ENCODE measurements around the gene ZNF414. TPM values are rescaled to one million over a fixed set of nuclear protein-coding genes. Genes with fewer than 3 reads are reported as not detected.
A peak's percentile ranks its signal among the peaks of the same experiment; 100 is the strongest.

Gene ZNF414
- total RNA-seq, 1 donor from 2014 or later = 18.5 TPM

DNA sequence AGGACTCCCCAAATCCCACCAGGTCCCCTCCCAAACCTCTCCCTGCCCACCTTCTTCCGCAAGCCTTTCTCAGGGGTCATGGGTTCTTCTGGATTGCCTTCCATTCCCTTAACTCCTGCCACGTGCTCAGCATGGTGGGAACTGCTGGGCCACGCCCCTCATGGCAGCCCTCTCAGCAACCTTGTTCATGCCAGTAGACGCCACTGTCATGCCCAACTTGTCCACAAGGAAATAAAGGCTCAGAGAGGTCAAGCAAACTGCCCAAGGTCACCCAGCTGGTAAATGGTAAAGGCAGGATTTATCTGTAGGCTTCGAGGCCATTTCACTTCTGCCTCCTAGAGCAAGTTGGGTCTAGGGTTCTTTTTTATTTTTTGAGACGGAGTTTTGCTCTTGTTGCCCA lies 22.4 kb downstream of the ZNF414 start:
- DNase-seq (ENCODE audit: low spot score) = no peak

DNA sequence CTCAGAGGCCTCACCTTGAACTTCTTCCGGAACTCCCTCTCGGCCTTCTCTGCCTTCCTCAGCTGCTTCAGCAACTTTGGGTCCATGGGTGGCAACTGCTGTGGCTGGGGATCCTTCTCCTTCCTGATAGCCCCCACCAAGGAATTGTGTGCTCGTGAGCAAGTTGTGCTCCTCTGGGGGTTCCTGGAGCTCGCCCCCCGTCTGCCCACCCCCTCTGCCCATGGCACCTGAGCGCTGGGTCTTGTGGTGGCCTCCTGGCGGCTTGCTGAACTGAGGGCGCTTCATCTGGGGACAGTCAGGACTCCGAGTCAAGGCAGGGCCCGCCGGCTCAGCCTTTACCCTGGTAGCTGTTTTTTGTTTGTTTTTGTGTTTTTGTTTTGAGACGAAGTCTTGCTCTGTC lies 23.1 kb downstream of the ZNF414 start:
- no peak for DNase-seq (ENCODE audit: low spot score)

DNA sequence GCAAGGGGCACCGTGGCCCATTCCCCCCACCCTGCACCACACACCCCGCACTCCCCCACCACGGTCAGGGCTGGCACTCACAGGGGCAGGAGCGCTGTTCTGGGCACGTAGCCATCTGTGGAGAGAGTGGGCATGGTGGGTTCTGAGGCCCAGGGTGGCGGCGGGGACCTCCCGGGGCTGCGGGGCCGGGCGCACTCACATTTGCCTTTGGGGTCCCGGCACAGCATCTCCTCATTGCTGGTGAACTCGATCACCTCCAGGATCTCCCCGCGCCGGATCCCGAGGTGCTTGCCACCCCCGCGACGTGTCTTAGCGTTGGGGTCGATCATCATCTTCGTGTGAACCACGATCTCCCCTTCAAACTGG lies 23.6 kb downstream of the ZNF414 start:
- DNase-seq (ENCODE audit: low spot score) = no peak

DNA sequence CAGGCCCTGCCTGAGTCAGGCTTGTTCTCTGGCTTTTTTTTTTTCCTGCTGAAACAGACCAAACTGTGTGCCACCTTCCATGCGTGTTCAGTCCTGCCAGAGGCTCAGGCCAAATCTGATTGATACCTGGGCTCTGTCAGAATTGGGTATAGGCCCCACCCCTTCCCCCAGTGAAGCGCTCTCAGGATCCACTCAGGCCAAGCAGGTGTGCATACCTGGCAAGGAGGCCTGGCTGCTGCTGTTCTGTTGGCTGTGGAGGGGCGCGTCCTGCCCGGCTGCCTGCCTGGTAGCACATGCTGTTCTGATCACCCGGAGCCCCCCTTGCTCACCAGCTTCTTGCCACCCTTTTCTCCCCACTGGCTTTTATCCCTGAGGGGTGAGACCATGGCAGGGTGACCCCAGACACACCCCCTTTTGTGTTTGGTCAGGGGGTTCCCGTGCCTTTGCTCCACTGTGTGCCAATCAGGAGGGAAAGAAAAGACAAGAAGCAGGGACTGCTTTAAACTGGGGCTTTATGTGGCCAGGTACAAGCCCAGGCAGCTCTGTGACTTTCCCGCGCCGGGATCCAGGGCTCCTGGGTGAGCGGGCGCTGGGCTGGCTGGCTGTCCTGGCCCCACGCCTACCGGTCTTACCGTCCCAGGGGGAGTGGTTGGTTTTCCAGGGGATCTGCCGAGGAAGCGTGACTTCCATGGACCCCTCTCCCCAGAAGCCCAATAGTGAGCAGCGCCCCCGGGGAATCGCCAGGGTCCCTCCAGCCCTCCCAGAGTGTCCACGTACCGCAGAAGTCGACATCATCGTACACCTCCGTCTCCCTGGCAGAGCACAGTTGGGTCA lies 24.2 kb downstream of the ZNF414 start:
- DNase-seq (ENCODE audit: low spot score) = no peak

DNA sequence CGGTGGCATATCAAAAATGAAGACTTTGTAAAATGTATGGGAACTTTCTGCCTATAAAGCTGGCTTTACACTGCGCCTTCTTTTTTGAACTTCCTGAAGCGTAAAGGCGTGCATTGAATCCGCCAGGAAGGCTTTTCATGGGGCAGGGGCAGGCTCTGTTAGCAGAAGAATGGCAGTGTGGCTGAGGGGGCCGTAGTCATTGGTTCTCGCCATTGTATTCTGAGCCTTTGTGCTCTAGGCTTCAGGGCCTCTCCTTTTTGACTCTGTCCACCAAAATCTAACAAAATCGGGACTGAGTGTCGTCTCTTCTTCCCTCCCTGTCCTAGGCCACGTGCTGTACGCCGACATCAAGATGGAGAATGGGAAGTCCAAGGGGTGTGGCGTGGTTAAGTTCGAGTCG lies 25.6 kb downstream of the ZNF414 start:
- DNase-seq (ENCODE audit: low spot score) = no peak

DNA sequence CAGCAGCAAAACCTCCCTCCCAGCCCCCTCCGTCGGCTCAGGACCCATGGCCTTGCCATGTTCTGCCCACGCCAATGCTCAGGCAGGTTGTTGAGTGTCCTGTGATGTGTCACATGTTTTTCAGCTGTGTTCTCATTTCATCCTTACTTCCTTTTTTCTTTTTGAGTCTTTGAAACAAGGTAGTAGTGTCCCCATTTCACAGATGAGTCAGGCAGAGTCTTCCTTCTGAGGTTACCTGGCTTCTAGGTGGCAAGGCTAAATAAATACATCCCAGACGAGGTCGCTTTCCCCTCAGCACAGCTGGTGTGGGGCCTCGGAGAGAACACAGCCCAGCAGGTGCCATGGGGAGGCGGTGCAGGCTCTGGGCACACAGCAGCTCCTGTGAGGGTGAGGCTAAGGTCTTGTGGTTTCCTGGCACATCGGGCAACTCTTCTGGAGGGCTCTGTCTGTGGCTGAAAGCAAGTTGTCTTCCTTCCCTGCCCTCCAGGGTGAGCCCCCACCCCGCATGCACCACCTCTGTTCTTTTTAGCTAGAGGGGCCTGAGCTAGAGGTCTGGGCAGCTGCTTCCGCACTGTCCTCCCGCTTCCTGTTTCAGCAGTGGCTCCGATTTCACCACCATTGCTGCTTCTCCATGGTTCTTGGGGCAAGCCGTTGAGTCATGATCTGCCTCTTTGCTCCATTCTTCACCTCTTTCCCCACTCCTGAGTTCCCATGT lies 26.7 kb downstream of the ZNF414 start:
- no peak for DNase-seq (ENCODE audit: low spot score)

DNA sequence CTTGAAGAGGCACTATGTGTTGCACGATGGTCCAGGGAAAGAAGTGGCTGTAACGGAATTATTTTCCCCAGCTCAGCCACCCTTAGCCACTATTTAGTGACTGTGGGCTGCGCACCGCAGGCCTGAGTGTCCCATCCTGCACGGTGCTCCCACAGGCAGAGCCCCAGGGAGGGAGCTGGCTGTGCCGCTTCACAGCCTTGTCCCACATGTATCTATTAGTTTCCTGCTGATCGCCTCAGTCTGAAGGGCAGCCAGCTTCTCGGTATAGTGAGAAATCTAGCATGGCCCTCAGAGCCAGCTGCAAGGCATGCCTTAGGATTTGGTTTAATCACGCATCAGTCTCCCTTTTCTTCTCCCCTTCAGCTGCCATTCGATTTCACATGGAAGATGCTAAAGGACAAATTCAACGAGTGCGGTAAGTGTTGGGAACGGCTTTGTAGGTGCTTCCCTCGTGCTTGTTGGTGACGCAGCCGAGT lies 27.3 kb downstream of the ZNF414 start:
- DNase-seq (ENCODE audit: low spot score) = no peak

DNA sequence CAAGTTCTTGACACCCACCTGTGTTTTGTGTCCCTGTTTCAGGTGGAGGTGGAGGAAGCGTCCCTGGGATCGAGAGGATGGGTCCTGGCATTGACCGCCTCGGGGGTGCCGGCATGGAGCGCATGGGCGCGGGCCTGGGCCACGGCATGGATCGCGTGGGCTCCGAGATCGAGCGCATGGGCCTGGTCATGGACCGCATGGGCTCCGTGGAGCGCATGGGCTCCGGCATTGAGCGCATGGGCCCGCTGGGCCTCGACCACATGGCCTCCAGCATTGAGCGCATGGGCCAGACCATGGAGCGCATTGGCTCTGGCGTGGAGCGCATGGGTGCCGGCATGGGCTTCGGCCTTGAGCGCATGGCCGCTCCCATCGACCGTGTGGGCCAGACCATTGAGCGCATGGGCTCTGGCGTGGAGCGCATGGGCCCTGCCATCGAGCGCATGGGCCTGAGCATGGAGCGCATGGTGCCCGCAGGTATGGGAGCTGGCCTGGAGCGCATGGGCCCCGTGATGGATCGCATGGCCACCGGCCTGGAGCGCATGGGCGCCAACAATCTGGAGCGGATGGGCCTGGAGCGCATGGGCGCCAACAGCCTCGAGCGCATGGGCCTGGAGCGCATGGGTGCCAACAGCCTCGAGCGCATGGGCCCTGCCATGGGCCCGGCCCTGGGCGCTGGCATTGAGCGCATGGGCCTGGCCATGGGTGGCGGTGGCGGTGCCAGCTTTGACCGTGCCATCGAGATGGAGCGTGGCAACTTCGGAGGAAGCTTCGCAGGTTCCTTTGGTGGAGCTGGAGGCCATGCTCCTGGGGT lies 28.2 kb downstream of the ZNF414 start:
- no peak for DNase-seq (ENCODE audit: low spot score)

DNA sequence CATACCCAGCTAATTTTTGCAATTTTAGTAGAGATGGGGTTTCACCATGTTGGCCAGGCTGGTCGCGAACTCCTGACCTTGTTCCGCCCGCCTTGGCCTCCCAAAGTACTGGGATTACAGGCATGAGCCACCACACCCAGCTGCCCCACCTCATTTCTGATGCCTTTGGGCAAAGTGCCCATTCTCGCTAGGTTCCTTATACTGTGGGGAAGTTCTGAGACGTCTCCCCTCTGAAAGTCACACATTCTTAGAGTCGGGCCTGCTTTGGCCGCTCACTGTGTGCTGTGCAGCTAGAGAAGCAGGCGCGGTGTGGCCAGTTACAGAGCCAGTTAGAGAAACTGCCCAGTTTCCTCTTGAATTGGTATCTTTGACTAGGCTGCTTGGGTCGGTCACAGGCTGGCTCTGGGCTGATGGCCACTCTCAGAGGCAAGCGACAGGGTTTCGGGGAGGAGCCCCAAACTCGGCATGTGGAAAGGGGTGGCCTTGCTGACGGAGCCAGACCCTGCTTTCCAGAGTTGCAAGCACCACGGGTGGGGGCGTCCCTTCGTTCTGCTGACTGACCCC lies 29.6 kb downstream of the ZNF414 start:
- DNase-seq (ENCODE audit: low spot score) = no peak

DNA sequence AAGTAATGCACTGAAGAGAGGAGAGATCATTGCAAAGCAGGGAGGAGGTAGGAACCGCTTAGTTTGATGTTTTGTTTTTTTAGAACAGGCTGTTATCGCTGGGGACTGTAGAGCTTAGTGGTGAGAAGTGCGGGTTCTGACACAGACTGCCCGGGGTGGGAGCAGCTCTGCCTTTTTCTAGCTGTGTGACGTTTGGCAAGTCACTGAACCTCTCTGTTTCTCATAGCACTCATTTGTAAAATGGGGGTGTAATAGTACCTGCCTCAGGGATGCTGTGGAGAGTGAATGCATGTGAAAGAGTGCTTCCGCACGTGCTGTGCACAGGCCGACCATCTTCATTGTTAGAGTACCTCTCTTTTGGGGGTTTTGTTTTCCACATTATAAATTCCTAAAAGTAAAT lies 30.8 kb downstream of the ZNF414 start:
- DNase-seq (ENCODE audit: low spot score) = no peak

DNA sequence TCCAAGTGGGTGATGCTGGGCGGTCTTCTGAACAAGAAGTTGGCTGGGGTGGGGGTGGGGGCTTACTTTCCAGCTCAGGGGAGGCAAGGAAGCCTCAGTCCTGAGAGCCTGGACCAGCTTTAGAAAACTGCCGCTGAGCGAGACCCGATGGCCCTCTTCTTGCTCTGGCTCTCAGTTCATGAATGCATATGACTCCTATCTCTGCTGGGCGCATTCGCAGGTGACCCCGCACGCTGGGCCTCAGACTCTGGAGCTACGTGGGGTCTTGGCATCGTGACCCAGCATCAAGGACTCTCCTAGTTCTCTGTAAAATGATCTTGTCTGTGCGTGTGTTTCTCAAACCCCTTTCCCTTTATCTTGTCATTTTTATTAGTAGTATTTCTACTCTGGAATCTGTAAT lies 31.3 kb downstream of the ZNF414 start:
- no peak for DNase-seq (ENCODE audit: low spot score)

DNA sequence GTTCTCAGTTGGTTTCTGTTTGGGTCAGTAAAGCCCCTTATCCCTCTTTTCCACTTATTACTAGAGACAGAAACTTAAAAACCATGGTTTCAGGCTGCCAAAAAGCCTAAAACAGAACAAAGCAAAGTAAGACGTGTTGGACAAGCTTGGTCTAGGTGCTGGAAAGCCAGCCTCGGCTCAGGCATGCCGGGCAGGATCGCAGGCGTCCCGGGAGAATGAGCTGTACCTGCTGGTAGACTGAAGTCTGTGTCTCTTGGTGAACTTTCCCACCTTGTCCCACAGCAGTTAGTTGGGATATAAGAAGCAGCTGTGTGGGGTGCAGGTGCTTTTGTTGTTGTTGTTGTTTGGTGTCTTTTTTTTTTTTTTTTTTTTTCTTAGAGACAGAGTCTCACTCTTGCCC lies 32.4 kb downstream of the ZNF414 start:
- DNase-seq (ENCODE audit: low spot score) = no peak

DNA sequence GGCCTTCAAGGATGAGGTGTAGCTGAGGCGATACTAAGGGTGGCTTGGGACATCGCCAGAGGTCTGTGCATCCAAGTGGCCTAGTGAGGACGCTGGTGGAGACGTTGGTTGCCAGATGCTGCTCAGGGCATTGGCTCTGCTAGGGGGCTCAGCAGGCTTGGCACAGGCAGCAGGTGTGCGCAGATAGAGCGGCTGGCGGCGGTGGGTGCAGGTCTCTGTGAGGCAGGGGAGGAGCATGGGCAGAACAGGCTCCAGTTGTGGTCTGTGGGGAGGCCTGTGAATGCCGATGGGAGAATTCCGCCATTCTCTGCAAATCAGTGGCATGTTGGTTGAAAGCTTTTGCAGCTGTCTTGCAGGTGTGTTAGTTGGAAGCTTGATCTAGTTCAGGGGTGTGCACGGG lies 32.8 kb downstream of the ZNF414 start:
- no peak for DNase-seq (ENCODE audit: low spot score)

DNA sequence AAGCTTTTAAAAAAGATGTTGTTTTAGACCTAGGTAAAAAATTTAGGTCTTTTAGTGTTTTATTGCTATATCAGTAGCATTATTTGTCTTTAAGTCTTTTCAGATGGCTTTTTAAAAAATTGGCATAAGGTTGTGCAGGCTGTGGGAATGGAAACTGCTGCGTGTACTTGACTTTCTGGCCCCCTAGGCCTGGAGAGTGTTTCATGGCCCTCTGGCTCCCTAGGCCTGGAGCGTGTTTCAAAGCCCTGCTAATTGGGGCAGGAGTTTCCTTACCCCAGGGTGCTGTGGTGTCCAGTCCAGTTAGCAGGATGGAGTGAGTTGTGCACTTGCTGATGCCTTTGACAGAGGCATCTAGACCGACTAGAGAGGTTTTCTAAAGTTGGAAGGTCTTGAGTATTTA lies 35.4 kb downstream of the ZNF414 start:
- peak; percentile 22 for DNase-seq (ENCODE audit: low spot score)

DNA sequence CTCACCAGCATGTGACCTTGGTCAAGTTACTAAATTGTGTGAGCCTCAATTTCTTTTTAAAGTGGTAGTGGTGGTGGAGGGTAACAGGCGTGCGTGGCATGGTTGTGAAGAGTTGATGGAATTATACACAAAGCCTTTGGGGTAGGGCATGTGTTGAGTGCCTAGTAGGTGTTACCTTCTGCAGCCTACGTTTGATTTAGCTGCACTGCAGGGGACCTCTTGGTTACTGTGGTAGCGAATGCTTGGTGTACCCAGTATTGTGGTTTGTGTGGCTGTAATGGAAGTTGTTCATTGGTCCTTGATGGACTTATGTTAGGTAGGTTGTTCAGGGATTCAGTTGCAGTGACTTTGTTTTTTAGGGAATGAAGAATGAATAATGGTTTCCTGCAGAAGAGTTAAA lies 36.1 kb downstream of the ZNF414 start:
- no peak for DNase-seq (ENCODE audit: low spot score)

DNA sequence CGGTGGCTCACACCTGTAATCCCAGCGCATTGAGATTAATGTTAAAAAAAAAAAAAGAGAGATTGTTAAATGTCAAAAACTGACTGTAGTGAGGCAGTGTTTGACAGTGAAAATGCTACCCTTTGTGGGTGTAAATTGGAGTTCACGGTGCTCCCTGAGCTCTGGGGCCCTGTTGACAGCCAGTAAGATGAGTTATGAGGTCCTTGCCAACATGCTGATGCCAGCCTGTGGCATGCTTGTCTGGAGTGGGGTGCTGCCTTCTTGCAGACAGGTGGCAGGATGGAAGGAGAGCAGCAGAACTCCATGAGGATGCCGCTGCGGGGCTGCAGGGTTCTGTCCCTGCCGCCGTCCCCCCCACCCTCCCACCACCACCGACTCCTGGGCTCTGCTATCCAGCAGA lies 37.4 kb downstream of the ZNF414 start:
- no peak for DNase-seq (ENCODE audit: low spot score)

DNA sequence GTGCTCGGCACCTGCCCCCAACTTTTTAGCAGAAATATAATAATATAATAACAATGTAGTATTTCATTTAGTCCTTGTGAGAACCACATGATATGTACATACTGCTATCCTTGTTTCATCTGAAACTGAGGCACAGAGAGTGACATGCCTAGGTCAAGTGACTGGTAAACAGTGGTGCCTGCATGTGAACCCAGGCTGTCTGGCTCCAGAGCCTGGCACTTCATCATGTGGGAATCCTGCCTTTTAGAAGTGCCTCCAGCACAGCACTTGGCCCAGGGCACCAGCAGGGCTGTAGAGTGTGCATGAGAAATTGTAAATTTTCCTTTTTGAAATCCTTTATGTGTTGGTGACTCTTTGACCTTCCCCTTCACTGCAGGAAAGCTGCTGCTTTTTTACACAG lies 39.0 kb downstream of the ZNF414 start:
- DNase-seq (ENCODE audit: low spot score) = peak; percentile 41

DNA sequence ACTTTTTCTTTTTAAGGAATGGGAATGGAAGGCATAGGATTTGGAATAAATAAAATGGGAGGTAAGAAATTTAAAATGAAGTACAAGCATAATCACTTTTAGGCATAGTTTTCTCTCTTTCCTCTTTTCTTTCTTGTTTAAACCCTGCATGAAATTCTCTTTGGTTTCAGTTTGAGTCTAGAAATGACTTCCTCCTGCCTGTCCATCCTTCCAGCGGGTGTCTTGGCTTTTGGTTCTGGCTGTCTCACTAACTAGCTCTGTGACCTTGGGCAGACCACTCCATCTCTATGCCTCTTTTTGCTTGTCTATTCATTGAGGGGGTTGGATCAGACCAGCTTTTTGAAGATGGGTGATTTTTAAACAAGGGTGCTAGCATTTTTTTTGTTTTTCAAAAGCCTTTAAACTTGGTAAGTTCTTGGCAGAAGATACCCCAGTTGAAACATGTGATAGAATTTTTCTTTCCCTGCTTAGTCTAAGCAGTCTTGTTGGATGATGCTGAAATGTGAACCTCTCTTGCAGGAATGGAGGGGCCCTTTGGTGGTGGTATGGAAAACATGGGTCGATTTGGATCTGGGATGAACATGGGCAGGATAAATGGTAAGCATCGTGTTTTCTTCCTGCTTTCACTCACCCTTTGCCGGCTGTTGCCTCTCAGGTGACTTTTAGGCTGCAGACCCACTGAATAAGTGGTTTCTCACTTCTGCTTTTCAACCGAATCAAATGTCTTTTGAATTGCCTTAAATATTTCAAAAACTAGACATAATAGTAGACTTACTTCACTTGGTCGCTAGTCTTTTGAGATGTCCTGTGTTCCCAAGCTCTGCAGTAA lies 40.1 kb downstream of the ZNF414 start:
- DNase-seq (ENCODE audit: low spot score) = no peak

DNA sequence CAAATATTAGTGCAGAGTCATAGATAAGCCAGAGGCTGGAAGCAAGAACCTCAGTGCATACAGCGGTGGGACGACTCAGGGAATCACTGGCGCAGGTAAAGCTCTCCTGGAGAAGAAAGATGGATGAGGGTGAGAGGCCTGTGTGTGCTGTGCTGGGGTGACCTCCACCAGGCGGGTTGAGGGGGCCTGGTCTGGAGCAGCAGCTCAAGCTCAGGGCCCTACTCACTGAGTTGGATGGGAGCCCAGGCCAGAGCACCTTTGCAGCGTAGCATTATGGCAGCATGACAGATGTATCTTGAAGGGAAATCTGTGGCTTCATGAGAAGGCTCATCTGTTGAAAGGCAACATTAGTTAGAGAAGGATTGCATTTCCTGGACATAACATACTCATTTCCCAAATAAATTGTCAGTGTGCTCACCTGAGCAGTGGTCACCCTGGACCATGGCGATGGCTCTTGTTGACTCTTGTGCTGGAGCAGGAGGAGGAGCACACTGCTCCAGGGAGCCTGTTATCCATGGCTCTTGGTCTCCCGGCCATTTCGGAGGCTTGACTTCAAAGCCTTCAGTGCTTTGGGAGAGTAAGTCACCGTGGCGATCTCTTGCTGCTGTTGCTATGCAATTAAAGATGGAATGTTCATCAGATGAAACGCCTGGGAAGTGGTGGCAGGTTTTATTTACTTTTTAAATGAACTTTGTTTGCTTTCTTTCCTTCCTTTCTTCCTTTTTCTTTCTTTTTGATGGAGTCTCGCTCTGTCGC lies 44.2 kb downstream of the ZNF414 start:
- peak; percentile 35 for DNase-seq (ENCODE audit: low spot score)

All from mesenteric fat pad (tissue), 1 donor.